ENCODE data around the gene PTGER4.
A peak's percentile ranks its signal among the peaks of the same experiment; 100 is the strongest.
"Not testable (repeated sequence)": the region's sequence is repeated elsewhere in the genome, so short reads cannot be mapped to it uniquely, and the experiment has no call there.

Gene PTGER4

GRCh38 chr5:40688127-40688761, 8.5 kb downstream of the PTGER4 start:
- DNase-seq = peak; percentile 61 to 96 (median 84)
- intact Hi-C loops (cut with DNase I) = loop anchor here (1.0 to 2.0 kb wide), 3 partner anchors 739 to 1109 kb away; no protein-coding TSS in a partner anchor

- intact Hi-C loops (cut with DNase I) = loop anchor here (1.0 to 2.0 kb wide), 3 partner anchors 740 to 1110 kb away; no protein-coding TSS in a partner anchor
Measured at GRCh38 chr5:40688996-40689395, 9.3 kb downstream of the PTGER4 start.

GRCh38 chr5:40689438-40689837, 9.7 kb downstream of the PTGER4 start:
- no peak for DNase-seq
- intact Hi-C loops (cut with DNase I) = loop anchor here (2.0 kb wide), 2 partner anchors 975 to 1111 kb away; no protein-coding TSS in a partner anchor

More at GRCh38 chr5:40688996-40689395, 9.3 kb downstream of the PTGER4 start:
- DNase-seq = no peak

- DNase-seq = no peak
- intact Hi-C loops (cut with DNase I) = no loop called here
Measured at GRCh38 chr5:40690267-40690666, 10.6 kb downstream of the PTGER4 start.

GRCh38 chr5:40691894-40692293, 12.2 kb downstream of the PTGER4 start:
- intact Hi-C loops (cut with DNase I) = no loop called here
- DNase-seq = peak in 2 of 10 donors; percentile 48 to 52

- no peak for DNase-seq
- intact Hi-C loops (cut with DNase I) = no loop called here
Measured at GRCh38 chr5:40694433-40694832, 14.7 kb downstream of the PTGER4 start.

GRCh38 chr5:40700116-40700782, 20.5 kb downstream of the PTGER4 start:
- intact Hi-C loops (cut with DNase I) = no loop called here
- peak in 1 of 10 donors; percentile 74 for DNase-seq

- DNase-seq; intact Hi-C loops (cut with DNase I): not testable (repeated sequence)
Measured at GRCh38 chr5:40702027-40702426, 22.3 kb downstream of the PTGER4 start.

GRCh38 chr5:40705484-40705883, 25.8 kb downstream of the PTGER4 start:
- DNase-seq; intact Hi-C loops (cut with DNase I): not testable (repeated sequence)

- DNase-seq; intact Hi-C loops (cut with DNase I): not testable (repeated sequence)
Measured at GRCh38 chr5:40710575-40710974, 30.9 kb downstream of the PTGER4 start.

- no peak for DNase-seq
- intact Hi-C loops (cut with DNase I) = no loop called here
Measured at GRCh38 chr5:40714001-40714400, 34.3 kb downstream of the PTGER4 start.

- DNase-seq = peak in 1 of 10 donors; percentile 12
- intact Hi-C loops (cut with DNase I) = no loop called here
Measured at GRCh38 chr5:40716000-40716399, 36.3 kb downstream of the PTGER4 start.

- intact Hi-C loops (cut with DNase I) = no loop called here
- no peak for DNase-seq
Measured at GRCh38 chr5:40716590-40716989, 36.9 kb downstream of the PTGER4 start.

- intact Hi-C loops (cut with DNase I) = no loop called here
- no peak for DNase-seq
Measured at GRCh38 chr5:40717281-40717680, 37.6 kb downstream of the PTGER4 start.

- no peak for DNase-seq
- intact Hi-C loops (cut with DNase I) = no loop called here
Measured at GRCh38 chr5:40720069-40720468, 40.4 kb downstream of the PTGER4 start.

- intact Hi-C loops (cut with DNase I) = not testable (repeated sequence)
- peak in 1 of 10 donors; percentile 83 for DNase-seq
Measured at GRCh38 chr5:40722497-40722911, 42.8 kb downstream of the PTGER4 start.

GRCh38 chr5:40733434-40733833, 53.7 kb downstream of the PTGER4 start:
- intact Hi-C loops (cut with DNase I) = no loop called here
- no peak for DNase-seq

GRCh38 chr5:40733879-40734563, 54.3 kb downstream of the PTGER4 start:
- DNase-seq = no peak
- intact Hi-C loops (cut with DNase I) = no loop called here

- intact Hi-C loops (cut with DNase I) = loop anchor here (5.0 kb wide), 2 partner anchors 788 to 1153 kb away; no protein-coding TSS in a partner anchor
- DNase-seq = no peak
Measured at GRCh38 chr5:40734986-40735385, 55.3 kb downstream of the PTGER4 start.

- intact Hi-C loops (cut with DNase I) = loop anchor here (5.0 kb wide), 2 partner anchors 788 to 1153 kb away; no protein-coding TSS in a partner anchor
- no peak for DNase-seq
Measured at GRCh38 chr5:40735609-40736008, 55.9 kb downstream of the PTGER4 start.

Data from posterior cingulate gyrus (tissue), 11 donors.